NCI-H2196 treated with DMSO at 0.1 percent for 48 hours (cell line): ENCODE results near the gene CCDC187.

Experiments used
- DNase-seq: peaks from one replicate; lab custom pipeline; 2025; ENCODE audit not compliant: unreplicated experiment; lab: John Stamatoyannopoulos, UW

The CCDC187 gene

DNA sequence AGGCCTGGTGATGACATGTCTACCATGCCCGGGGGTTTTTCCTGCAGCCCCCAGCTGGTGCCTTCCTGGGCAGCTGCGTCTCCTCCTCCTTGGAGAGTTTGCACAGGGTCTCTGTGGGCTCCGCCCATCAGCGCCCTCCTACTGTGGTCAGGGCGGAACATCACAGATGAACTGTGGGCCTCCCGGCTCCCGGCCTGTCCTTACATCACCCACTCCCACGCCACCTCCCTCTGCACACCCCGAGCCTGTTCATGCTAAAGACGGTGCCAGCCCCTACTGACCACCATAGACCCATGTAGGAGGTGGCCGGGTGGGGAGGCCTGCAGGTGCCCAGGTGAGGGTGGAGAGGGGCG lies 36.0 kb upstream of the CCDC187 start:
- DNase-seq = no peak

DNA sequence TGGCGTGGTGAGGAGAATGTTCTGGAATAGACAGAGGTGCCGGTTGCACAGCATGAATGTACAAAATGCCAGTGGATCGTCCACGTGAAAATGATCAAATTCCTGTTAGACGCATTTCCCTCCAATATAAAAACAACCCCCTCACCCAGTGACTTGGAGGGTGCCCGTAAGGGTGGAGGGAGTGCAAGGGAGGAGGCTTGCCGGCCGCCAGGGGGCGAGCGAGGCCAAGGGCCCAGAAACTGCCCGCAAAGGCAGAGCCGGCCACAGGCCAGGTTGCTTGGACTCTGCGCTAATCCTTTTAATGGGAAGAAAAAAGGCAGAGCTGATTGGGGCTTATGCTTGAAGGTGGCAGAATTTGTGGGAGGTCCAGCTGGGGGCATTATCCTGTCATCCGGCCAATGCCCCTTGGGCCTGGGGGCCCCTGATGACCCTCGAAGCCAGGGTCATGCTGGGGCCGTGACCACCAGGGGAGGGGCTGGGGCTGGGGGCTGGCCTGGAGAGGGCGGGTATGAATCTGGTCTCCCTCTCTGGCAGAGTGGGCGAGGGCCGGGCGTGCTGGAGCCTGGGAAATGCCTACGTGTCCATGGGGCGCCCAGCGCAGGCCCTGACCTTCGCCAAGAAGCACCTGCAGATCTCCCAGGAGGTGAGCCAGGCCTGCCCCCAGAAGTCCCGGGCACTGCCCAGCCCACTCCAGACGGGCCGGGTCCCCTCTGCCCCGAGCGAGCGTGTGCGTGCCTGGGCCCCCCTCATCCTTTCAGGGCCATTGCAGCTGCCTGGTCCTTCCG lies 35.5 kb upstream of the CCDC187 start:
- DNase-seq = no peak

DNA sequence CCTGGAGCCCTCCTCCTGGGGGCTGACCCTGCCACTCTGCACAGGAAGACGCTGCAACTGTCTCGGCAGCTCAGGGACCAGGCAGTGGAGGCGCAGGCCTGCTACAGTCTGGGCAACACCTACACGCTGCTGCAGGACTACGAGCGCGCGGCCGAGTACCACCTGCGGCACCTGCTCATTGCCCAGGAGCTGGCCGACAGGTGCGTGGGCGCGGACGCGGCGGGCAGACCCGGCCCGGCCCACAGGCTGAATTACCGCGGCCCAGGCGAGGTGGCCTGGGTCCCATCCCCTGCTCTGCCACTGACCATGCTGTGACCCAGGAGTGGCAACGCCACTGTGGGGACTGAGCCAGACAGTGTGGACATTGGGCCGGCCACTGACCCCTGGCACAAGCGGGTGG lies 34.6 kb upstream of the CCDC187 start:
- DNase-seq = no peak

DNA sequence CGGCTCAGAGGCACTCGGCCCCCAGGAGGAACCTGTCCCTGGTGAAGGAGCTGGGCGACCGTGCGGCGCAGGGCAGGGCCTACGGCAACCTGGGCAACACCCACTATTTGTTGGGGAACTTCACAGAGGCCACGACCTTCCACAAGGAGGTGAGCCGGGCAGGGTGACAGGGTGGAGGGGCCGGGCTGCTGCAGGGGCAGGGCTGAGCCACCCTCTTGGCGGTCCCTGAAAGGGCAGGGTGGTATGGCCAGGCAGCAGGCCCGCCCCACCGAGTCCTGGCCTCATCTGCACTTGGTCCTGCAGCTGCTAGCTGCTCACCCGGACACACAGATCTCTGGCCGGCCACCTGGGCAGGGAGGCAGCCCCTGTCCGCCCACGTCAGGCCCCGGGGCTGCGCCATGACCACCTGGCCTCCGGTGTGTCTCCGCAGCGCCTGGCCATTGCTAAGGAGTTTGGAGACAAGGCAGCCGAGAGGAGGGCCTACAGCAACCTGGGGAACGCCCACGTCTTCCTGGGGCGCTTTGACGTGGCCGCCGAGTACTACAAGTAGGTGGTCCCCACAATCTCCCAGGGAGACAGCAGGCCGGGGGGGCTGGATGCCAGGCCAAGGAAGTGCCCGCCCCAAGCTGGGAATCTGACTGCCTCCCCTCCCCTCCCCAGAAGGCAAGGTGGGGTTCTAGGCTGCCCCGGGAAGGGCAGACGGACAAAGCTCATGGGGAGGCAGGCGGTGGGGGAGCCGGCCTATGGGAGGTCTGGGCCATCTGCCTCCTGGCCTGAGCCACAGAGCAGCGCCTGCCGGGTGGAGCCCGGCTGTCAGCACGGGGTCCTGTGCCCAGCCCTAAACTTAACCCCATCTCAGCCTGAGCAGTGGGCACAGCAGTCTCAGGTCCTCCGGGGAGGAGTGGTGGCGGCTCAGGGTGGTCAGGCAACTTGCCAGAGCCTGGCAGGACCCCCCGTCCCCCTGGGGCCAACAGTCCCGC lies 33.8 kb upstream of the CCDC187 start:
- no peak for DNase-seq

DNA sequence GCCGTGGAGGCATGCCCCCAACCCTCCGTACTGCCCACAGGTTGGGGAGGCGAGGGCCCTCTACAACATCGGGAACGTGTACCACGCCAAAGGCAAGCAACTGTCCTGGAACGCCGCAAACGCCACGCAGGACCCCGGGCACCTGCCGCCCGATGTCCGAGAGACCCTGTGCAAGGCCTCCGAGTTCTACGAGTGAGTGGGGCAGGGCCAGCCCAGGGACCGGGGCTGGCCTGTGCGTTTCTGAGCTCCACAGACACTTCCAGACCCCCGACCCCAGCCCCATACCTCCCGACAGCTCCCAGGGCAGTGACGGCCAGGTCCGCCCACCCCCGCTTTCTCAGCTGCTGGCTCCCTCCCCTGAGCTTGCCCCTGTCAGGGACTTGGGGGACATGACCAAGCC lies 33.0 kb upstream of the CCDC187 start:
- no peak for DNase-seq

DNA sequence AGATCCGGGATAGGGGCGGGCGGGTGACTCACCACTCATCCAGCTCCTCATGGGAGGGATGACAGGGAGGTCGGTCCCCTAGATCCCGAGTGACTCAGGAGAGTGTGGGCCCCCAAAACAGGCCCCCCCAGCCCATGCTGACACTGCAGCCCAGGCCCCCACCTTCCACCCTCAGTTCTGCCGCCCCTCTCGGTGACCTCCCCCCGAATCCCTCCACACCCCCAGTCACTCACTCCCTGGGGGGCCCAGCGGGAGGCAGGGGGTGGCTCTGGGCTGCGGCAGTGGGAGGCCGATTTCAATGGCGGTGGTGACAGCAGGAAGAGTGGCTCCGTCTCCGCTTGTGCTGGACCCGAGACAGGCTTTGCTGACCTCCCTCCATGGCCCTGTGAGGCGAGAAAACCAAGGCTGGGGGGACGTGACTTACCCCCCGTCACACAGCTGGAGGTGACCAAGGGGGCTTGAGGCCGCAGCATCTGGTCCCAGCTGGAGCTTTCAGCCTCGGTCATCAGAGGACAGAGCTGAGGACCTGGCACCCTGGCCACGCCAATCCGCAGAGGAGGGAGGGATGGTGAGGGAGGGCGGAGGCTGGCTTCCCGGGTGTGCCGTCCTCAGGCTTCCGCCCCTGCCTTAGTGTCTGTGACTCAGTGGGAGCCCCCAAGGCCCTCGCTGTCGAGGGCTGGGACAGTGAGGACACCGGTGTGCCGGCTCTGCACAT lies 32.4 kb upstream of the CCDC187 start:
- DNase-seq = no peak

DNA sequence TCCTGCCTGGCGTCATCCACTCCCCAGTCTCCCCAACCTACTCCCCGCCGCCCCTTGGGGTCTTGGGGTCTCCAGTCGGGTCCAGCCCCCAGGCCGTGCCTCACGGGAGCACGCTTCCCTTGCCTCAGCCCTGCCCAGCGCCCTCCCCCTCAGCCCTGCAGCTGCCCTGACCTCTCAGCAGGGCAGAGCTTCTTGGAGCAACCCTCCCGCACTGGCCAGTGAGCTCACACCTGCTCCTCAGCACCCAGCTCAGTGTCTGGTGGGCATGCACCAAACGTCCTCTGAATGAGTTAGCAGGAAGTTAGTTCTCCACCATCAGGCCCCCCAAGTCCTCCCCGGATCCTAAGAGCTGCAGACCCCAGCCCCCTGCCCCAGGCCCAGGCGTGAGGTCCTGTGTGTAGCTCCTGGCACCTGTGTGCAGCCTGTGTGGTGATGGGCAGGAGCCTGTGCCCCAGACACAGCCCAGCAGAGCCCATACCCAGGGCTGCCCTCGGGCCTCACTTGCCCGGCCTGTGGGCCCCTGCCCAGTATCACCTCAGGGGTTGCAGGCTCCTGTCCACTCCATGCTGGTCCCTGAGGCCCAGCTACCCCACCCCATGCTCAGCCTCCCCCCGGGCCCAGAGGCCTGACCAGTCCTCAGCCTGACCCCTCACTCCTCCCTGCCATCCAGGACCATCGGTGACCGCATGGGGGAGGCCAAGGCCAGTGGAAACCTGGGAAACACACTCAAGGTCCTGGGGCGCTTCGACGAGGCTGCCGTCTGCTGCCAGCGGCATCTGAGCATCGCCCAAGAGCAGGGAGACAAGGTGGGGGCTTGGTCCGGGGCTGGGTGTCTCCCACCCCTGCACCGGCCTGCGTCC lies 31.6 kb upstream of the CCDC187 start:
- DNase-seq = no peak

DNA sequence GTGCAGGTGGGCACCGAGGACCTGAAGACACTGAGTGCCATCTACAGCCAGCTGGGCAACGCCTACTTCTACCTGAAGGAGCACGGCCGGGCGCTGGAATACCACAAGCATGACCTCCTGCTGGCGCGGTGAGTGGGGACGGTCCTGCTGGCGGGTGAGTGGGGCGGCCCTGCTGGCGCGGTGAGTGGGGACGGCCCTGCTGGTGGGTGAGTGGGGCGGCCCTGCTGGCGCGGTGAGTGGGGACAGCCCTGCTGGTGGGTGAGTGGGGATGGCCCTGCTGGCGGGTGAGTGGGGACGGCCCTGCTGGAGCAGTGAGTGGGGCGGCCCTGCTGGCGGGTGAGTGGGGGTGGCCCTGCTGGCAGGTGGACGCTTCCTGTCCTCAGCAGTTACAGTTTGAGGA lies 30.6 kb upstream of the CCDC187 start:
- no peak for DNase-seq

DNA sequence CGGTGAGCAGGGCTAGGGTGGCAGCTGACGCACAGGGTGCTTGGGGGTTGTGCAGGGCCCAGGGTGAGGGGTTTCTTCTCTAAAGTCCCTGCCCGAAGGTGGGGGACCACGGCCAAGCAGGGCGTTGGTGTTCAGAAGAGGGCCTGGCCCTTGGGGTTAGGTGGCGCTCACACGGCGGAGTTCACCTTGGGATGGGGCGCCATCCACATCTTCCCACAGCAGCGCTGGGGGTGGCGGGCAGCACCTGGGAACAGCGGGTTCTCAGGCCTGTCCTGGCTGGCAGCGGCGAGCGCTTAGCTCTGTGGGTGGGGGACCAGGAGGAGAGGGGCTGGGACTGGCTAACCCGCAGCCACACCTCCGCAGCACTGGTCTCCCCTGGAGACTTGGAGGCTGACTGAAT lies 29.6 kb upstream of the CCDC187 start:
- DNase-seq = no peak

DNA sequence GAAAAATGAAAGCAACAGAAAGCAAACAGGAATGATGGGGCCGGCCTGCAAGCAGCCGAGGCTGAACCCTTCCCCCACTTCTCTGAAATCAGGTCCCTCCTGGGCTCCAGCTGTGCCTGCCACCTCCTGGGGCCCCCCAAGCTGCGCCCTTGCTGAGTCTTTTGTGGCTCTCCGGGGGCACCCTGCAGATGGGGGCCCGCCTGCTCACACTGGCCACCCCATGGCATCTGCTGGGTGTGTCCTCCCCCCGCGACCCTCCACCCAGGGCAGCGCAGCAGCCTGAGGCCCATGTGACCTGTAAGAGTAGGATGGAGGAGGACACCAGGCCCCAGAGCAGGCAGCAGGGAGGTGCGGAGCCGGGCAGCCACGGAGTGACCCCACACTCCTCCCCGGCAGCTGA lies 29.2 kb upstream of the CCDC187 start:
- DNase-seq = no peak

DNA sequence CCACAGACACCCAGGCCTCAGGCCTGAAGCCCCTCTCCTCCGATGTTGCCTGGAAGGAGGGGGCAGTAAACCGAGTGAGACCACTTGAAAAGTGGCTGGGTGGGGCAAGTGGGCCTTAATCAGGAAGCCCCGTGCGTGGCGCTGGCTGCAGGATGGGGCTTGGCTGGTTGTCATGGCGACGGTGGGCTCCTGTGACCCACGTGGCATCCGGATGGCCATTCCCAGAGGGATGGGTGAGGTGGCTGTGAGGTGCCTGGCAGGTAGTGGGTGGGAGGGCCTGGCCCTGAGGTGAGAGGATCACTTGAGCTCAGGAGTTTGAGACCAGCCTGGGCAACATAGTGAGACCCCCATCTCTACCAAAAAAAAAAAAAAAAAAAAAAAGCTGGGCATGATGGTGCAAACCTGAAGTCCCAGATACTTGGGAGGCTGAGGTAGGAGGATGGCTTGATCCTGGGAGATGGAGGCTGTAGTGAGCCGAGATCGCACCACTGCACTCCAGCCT lies 28.6 kb upstream of the CCDC187 start:
- no peak for DNase-seq

DNA sequence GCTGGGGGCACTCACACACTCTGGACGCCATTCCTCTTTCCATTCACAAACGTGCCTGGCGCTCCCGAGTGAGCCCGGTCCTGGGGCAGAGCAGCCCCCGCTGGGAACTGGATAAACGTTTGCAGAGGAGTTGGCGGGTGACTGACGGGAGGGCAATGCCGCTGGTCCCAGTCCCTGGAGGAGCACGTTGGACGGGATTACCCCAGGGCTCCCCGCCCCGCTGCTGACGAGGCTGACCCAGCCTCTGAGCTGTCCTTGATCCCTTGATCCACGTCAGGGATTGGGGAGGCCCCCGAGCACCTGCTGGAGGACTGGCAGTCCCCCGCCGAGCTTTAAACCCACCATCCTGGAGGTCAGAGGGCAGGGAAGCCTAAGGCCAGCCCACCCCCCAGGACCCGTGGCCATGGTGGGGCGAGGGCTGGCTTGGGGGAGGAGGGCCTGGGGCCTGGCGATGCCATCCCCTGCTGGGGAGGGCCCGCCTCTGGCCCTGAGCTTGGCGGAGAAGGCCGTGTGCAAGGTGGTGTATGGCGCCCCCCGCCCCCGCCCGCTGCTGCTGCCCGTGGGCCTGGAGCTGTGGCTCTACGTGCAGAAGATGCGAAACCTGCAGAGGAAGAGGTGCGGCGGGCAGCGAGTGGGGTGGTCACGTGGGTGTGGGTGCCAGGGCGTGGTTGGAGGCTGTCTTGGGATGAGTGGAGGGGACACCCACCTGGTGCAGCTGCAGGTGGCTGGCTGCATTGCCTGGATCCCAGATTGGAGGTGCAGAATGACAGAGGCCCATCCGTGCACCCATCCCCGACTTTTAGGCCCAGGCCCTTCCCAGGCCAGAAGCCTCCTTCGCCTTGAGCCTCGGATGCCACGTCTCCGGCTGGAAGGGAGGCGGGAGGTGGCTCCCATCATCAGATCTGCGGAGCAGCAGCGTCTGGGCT lies 27.9 kb upstream of the CCDC187 start:
- no peak for DNase-seq

DNA sequence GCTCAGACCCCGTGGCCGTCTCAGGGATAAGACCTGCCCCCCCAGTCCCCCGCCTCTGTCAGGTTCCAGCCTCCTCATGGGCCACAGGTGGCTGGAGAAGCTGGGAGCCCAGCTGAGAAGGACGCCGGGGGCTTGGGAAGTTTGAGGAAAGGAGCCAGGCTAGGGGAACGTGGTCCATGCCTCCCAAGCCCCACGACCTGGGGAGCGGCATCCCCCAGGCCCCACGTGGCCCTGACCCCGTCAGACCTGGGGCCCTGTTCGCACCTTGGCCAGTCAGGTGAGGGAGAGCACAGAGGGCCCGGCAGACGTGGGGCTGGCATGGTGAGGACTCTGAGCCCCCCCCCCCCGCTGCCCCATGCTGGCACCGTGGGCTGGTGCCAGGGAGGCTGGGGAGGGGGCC lies 27.1 kb upstream of the CCDC187 start:
- DNase-seq = no peak

DNA sequence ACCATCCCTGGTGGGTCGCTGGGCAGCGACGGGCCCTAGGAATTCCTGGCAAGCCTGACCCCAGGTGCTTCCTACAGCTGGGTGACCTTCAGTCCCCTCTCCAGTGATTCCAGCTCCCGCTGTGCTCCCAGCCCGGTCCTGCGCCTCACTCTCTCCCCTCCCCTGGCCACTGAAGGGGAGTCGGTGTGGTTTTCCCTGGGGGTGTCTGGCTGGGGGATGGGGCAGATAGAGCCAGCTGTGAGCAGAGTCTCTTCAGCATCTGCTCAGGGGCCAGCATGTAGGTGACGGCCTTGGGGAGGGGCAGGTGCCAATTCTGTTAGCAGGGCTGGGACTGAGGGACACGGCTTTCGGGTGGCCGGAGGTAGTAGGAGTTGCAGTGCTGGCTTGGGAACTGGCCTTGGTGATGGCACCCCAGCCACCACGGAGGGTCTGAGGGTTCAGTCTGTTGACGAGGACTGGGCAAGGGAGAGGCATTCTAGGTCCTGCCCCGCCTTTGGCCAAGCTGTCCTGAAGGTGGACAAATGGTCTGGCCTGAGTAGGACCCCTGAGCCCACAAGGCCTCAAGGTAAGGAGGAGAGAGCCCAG lies 26.6 kb upstream of the CCDC187 start:
- no peak for DNase-seq

DNA sequence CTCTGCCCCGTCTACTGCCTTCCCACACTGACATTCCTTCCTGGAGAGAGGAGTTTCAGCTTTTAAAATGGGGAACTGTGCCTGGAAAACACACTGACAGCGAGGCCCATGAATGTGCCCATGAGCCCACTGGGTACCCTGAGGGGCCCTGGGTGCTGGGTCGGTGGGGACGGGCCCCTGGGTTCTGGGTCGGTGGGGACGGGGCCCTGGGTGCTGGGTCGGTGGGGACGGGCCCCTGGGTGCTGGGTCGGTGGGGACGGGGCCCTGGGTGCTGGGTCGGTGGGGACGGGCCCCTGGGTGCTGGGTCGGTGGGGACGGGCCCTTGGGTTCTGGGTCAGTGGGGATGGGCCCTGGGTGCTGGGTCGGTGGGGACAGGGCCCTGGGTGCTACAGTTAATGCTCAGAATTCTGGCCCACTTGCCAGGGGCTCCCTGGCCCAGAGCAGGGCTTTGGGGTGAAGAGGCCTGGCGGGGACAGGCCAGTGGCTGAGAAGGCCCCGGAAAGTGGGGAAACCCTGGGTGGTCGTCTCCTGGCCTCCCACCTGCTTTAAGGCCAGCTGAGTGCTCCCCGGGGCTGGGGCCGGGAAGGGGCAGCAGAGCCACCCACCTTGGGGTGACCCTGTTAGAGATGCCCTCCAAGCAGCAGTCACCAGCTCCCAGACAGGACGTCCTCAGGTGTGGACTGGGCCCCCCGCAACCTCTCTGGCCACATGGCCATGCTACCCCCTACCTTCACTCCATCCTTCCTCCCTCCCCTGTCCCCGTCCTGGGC lies 25.9 kb upstream of the CCDC187 start:
- no peak for DNase-seq

DNA sequence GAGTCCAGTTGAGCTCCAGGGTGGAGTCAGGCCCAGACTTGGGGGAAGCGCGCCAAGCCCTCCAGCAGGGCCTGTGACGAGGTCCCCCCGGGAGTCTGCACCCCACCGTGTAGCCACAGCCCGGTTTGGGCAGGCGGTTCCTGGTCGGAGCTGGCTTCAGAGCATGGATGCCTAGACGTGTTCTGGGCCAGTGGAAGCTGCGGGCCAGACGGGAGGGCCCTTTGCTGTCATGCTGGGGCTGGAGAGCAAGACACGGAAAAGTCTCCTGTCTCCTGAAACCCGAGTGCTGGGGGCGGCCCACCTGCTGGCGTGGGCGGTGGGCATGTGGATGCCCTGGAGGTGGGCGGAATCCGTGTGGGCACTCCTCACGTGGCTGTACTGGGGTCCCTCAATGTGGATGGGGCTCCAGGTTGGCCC lies 25.3 kb upstream of the CCDC187 start:
- DNase-seq = no peak

DNA sequence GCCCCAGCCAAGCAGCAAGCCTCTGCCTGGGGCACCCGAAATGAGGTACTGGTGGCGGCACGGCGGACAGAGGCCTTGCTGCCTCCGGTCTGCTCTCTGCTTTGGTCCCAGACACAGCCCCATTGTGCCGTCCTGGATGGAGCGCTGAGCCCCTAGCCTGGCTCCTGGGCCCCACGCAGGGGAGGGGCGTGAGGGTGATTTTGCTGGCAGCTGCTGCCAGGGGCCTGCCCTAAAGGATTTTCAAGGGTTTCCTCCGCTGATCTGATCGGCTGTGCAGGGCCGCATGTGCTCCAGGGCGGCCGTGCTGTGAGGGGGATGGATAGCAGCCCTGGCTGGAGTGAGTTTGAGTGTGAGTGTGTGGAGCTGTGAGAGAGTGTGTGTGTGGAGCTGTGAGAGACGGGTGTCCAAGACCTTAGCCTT lies 24.7 kb upstream of the CCDC187 start:
- no peak for DNase-seq

DNA sequence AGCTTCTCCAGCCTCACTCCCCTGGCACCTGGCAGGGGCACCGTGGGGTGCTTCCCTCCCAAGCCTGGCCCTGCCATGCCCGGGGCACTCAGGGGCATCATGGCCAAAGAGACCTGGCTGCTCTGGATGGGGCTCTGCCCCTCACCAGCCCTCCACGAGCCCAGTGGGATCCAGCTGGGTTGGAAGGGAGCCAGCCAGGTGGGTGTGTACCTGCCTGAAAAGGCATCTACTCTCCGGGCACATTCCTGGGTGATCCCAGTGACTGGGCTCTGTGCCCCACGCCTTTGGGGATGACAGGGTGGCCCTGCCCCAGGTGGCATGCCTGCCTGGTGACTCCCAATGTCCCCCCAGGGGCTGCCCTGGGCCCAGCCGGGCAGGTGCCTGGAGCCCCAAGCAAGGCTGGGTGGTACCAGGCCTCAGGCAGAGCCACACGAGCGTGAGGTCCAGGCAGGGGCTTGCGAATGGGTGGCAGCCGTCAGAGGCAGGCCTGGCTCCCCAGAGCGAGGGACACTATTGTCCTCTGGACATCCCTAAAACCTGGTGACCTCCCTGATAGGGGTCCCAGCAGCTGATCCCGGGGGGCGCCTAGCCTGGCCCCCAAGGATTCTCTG lies 24.2 kb upstream of the CCDC187 start:
- DNase-seq = no peak
